Fibroblast of lung (primary cell): Measurements from ENCODE around the gene TCTA.
"Not testable (repeated sequence)": the region's sequence is repeated elsewhere in the genome, so short reads cannot be mapped to it uniquely, and the experiment has no call there.

ENCODE experiments used
- CTCF ChIP-seq, 2 donors: IDR thresholded peaks in 1 of 2; conservative IDR thresholded peaks in 1 of 2; 1 replicate in 1 of 2; 2 replicates in 1 of 2; pipeline ENCODE4 v1.5.1; 2011 to 2012; ENCODE audit warnings: low read length in 2 of 2, control low read depth in 1 of 2, inconsistent platforms in 1 of 2, low read depth in 1 of 2, mild to moderate bottlenecking in 1 of 2
- EZH2 ChIP-seq: IDR thresholded peaks from 2 replicates; pipeline ENCODE4 v1.5.1; 2012; ENCODE audit warnings: low read length, control low read depth, mild to moderate bottlenecking; ENCODE audit errors: missing control alignments

GRCh38 chr3:49405570-49405969 lies 6.7 kb upstream of the TCTA start:
- TF ChIP-seq EZH2; CTCF (conservative IDR thresholded peaks at IDR 0.05 in 1 of 2, IDR thresholded peaks at IDR 0.05 in 1 of 2; ENCODE audit: low read depth in 1 of 2, low read length in 2 of 2): not testable (repeated sequence)
